Measurements from ENCODE around the gene S100A1.
A peak's percentile ranks its signal among the peaks of the same experiment; 100 is the strongest.

The S100A1 gene

DNA sequence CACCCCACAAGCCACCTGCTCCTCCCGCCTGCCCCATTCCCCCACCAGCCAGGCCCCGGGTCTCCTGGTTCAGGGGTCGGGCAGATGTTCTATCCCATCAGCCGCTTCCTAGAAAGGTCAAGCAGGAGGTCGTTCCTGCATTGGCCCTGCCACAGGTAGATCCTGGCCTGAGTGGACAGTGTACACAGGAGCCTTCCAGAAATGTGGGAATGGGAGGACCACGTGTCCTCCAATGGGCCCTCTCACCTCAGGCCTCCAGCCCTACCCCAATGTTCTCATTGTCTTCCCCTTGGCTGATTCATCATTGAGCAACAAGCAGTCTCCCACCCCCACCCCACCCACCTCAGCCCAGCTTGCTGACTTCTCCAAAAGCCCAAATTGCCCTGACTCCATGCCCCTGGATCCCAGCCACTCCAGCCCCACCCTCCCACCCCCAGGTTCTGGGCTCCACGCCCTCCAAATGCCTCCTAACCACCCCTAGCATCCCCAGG is 17.4 kb upstream of the S100A1 start:
- no peak for DNase-seq

DNA sequence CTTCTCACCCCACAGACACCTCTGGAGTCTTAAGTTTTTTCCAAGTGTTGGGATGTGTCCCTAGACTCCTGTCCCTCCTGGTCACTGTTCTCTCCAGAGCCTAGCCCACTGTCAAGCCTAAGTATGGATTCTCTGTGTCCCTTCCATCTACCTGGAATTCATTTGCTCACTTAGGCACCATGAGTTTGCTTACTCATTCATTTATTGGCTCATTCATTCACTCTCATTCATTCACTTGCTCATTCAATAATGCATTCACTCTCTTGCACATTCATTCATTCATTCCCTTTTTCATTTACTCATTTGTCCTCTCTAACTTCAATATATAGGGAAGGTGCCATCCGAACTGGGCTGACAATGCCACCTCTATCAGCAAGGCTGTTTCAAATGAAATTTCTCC is 16.9 kb upstream of the S100A1 start:
- DNase-seq, result no peak

DNA sequence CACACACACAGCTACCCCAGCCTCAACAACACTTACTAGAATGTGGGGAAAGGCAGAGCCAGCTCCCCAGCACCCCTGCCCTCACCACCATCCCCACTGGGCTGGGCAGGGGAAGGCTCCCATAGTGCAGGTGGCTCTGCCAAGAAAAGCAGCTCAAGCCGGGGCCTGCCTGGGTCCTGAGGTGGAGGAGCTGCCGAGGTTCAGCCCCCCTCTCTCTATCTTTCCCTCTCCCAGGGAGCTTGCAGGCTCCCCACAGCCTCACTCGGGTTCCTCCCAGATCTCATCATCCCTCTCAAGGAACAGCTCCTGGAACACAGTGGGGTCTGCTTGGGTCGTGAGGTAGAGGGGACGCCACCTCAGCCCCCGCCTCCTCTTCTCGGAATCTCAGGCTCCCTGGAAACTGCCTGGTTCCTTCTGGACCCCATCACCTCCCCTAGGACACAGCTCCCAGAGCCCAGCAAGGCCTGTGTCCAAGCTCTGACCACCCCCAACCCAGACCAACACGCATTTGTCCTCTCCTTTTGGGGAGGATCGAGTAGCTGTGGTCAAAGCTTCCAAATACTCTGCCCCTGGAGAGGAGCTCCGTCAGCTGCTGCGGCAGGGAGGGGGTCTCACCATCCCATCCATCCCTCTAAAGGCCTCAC is 16.0 kb upstream of the S100A1 start:
- DNase-seq, result no peak

DNA sequence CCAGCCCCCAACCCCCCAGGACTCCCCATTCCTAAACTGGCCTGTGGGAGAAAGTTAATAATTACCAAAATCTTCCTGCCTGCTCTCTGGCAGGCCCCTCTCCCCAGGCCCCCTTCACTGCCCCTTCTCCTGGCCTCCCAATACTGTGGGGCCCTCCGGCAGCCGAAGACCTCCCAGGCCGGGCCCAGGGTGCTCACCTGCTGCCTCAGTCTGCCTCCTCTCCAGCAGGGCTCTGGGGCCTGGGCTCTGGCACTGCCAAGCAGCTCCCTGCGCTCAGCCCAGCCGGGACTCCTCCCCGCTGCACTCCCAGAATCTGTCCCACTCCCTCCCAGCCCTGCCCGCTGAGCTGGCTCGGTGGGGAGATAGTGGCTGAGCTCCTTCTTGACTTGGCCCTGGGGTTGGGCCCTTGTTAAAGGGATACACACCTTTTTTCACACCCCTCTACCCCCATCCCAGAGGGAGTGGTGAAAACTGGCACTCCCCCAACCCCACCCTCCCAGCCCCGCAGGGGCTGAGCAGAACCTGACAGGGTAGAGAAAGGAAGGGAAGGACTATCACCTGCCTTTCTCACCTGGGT is 15.4 kb upstream of the S100A1 start, which contains the start of gene S100A16:
Gene S100A16 (minus strand): TSS at position 383 of the 577 bp plus-strand sequence. CDS start 4,986 bp downstream, outside the sequence.
- DNase-seq, result no peak

DNA sequence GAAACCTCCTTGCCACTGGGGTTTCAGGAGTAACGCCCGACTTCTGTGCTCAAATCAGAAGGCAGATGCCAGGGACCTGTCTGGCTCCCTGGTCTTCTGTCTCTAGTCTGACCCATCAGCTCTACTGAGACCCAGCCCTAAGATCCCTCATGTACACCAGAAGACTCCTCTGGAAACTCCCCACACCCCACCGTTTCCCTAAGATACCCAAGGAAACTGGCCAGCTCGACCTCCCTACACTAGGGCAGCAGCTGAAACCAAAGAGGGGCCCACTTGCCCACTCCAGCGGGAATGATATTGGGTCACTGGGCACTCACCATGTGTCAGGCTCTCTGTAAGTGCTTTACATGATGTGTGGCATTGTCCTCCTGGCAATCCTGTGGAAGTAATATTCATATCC is 14.8 kb upstream of the S100A1 start:
- DNase-seq, result no peak

DNA sequence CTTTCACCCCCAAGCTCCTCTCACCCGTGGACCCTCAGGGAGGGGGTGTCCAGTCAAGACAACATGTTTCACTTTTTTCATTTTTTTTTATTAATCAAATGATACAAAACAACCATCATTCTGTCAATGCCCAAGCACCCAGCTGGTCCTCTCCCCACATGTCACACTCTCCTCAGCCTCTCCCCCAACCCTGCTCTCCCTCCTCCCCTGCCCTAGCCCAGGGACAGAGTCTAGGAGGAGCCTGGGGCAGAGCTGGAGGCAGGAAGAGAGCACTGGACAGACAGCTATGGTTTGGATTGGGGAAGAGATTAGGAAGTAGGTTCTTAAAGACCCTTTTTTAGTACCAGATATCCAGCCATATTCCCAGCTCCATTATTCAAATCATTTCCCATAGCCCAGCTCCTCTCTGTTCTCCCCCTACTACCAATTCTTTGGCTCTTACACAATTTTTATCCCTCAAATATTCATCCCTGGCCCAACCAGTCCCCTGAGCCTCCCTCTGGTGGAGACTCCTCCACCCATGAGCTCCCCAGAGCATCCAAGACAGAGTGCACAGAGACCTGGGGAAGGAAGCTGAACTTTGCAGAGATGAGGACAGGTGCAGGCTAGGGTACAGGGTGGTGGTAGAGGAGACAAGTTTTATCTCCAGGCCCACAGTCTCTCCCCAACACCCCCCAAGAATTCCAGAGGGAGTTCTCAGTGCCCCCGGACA is 13.9 kb upstream of the S100A1 start:
- DNase-seq, result no peak

DNA sequence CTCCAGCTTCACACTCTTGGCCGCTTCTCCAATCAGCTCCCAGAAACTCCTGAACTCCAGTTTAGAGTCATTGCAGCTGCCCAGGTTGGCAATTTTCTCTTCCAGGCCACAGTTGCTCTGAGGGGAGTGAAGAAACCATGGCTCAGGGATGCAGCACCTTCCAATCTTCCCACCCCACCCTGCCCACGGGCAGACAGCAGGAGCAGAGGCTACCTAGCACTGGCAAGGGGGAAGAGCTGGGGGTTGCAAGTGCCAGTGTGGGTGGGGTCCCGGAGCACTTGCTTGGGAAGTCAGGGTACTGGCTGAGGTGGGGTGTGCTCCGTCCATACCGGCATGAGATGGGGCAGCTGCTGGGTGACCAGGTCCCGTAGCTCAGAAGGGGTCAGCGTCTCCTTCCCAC is 13.3 kb upstream of the S100A1 start:
- DNase-seq, result no peak

DNA sequence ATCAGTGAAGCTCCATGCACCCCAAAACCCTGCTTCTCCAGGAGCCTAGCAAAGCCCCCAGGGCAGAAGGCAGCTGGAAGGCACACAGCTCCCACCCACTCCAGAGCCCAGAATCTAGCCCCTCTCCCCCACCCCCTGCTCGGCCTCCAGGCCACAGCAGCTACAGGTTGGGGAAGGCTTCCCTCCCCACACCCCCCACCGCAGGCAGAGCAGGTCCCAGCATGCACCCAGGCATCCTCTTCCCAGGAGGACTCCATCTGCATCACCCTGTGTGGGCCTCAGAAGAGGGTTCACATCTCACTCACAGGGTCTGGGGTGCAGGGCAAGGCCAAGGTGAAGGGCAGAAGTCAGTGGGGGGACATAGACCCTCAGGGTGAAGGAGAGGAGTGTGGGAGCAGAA is 12.8 kb upstream of the S100A1 start:
- no peak for DNase-seq

DNA sequence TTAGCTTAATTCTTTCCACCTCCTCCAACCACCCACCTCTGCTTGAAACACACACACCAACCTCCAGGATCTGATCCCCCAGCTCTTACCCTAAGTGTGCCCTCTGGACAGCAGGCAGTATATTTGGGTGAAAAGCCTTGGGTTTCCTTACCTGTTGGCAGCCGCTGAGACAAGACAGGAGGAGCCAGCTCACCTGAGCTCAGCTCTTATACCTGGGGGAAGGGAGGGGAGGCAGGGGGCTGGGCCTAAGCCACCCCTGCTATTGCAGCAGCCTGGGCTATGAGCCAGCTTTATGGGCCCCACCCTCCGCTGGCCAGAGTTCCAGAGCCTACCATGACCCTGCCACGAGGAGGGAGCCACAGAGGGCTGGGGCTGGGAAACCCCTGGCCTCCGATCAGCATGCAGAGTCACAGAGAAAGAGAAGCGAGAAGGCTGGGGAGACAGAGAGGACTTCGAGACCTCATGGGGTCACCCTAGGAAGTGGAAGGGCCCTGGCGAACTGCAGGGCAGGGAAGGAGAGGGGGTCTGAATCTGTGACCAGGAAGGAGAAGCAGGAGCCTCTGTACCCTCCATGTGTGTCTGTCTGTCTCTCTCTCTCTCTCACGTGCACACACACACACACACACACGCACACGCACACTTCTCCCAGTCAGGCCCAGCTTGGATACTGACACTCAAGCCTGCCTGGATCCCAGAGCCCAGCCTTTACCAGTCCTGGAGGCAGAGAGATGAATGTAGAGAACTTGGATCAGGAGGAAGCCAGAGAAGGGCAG is 11.9 kb upstream of the S100A1 start, which contains the start of gene S100A14:
Gene S100A14 (minus strand): TSS at position 182 of the 773 bp plus-strand sequence. CDS start 467 bp downstream, outside the sequence.
- DNase-seq, result no peak

DNA sequence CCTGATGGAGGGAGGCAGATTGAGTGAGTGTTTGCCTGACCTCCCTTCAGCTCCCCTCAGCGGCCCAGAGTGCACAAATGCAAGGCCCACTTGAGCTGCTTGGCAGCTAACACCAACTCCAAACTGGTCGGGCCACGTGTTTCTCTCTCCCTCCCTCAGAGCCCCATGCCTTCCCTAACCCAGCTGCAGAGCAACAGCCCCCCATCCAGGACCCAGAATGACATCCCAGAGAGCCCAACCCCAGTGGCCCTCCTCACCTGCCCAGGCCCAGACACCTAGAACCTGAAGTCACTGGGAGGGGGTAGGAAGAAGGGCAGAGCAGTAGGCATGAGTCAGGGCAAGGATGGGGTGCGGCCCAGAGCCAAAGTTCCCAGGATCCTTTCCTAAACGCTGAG is 11.3 kb upstream of the S100A1 start:
- DNase-seq, result no peak

DNA sequence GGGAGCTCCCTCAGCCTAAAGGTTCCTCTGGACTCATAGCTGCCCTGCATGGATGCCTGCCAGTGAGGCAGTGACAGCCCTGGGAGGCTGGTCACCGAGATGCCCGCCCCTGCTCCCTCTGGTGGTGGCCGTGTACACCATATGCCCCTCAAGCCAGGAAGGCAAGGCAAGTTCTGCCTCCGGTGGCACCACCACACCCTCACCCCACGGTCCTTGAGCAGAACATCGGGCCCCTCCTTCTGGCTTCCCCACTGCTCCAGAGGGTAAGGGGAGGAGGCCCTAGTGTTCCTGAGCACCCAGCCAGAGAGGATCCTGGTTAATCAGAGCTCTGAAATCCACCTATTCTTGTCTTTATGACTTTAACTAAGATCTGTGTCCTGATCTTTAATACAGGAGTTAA is 10.6 kb upstream of the S100A1 start:
- peak; percentile 74 for DNase-seq

DNA sequence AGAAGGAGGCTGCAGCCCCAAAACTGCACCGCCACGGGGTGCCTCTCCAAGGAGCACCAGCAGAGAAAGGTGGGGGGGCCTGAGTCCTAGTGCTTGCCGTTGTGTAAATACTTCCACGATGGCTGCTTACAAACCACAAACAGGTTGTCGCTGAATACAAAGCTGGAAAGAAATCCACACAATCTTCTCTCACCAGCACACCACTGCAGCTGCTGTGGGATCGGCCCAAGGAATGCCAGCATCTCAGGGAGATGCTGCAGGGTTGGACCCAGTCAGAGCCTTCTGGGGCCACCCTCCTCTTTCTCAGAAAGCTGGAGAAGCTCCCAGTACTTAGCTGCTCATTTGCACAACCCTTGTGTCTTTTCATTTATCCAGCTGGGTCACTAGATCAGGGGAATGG is 9.1 kb upstream of the S100A1 start:
- no peak for DNase-seq

DNA sequence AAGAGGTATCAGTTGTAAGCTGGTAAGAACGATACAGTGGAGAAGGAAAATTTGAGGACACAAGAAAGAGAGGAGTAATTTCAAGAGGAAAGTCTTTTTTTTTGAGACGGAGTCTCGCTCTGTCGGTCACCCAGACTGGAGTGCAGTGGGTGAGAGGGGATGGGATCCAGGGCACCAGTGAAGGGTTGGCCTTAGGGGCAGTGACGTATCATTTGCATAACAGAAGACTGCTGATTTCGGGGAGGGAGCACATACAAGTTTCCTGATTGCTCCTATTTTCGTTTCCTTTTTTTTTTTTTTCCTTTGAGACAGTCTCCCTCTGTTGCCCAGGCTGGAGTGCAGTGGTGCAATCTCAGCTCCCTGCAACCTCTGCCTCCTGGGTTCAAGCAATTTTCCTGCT is 5.1 kb upstream of the S100A1 start:
- no peak for DNase-seq

DNA sequence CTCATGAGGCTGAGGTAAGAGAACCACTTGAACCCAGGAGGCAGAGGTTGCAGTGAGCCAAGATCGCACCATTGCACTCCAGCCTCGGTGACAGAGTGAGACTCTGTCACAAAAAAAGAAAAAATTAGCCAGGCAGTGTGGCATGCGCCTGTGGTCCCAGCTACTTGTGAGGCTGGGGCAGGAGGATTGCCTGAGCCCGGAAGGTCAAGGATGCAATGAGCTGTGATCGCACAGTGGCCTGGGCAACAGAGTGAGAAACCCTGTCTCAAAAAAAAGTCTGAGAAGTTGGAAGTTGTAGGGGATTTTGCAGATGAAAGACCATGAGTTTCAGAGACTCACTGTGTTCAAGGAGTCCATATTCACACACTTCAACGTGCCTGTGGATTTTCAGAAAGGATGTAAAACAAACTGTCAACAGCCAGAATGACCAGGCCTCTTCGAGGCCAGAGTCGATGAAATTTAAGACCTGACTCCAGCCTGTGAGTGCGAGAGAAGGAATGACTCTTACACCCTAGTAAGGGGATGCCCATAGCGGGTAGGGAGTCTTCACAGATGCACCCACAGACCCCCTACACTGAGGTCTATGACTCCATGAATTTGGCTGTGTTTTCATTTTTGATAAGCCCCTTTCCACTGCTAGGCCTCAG is 3.1 kb upstream of the S100A1 start:
- DNase-seq, result no peak

DNA sequence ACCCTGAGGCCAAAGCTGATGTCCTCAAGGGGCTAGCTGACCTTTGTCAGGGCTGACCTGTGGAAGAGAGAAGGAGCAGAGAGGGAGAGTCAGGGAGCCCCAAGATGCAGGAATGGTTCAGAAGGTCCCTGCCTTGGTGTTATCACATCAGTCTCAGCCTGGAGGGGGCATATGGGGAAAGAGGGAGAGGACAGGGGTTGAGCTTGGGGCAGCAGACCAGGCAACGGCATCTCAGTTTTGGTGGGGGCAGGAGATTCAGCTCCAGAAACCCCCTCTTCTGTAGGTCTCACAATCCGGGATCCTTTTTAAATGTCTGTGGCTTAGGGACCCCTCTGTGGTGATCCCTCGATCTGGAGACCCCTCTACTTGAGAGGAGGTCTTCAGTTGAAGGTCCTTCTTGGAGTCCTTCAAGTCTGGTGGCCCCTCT is 1.7 kb upstream of the S100A1 start:
- no peak for DNase-seq

DNA sequence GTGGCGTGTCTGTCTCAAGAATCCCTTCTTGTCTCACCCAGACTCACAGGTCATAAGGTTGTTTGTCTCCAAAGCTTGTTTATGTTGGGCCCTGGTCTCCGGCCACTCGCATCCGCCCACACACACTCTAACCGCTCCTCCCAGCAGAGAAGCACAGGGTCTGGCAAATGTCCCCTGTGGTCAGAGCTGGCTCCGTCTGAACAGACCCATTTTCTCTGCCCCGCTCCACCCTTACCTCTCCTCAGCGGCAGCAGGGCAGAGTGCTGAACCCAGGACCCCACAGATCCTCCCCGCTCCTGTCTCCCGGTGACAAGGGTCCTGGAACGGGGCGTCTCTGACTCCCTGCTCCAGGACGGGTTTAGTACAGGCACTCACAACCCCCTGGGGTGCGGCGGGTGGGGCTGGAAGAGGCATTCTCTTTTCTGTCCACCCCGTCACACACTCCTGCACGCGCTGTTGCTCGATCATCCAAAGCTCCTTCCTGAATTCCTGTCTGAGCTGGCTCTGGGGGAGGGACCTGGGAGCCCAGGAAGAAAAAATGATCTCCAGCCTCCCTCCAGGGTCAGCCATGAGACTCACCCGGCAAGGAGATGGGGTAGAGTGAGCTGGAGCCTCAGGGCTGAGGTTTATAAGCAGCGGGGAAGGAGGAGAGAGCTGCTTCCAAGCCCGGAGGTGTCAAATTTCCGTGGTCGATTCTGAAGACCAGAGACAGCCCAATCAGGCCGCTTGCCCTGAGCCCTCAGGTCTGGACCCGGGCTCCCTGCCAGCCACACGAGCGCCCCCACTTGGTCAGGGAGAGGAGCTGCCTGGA is 1.1 kb upstream of the S100A1 start, which contains the start of gene S100A13:
Gene S100A13 (minus strand): TSS at position 602 of the 811 bp plus-strand sequence. CDS start 1,033 bp downstream, outside the sequence.
- DNase-seq, result peak; percentile 91

DNA sequence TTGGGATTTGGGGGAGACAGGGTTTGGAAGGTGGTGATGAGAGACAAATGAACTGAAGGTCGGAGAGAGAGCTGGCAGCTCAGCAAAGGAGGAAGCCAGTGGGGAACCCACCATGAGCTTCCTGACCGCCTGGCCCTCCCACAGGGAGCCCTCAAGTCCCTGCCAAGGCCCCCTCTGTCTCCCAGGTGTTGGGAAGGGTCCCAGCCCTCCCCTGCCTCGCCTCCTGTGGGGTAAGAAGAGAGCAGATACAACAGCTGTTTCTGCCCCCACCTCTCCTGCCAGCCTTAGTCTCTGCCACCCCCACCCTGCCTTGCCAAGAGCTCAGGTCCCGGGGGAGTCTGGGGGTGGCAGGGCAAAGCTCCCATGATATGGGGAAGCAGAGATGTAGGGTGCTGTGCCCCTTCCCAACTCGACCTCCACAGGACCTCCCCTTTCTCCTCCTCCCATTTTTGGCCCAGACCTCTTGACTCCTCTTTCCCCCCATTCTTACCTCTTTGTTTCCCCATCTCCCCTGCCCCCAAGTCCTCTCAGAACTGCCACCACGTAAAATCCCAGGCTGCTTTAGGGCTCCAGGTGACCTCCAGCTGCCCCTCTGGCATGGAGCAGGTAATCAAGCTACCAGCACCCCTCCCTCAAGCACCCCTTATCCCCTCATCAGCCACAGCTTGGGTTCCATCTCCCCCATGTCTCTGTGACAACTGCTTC is 556 bp downstream of the S100A1 start:
- DNase-seq, result no peak

DNA sequence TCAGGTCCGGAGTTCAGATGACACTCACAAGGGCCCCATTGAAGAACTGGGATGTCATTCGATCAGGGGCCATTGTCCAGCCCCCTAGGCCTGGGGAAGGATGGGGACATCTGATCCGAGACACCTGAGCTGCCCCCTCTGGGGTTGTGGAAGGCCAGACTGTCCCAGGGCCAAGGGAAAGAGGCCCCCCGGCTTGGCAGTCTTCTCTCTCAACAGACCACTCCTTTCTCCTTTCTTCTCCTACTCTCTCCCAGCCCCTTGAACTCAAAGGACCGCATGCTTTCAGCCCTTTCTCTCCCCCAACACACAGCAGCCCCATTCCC is 1.1 kb downstream of the S100A1 start:
- no peak for DNase-seq

DNA sequence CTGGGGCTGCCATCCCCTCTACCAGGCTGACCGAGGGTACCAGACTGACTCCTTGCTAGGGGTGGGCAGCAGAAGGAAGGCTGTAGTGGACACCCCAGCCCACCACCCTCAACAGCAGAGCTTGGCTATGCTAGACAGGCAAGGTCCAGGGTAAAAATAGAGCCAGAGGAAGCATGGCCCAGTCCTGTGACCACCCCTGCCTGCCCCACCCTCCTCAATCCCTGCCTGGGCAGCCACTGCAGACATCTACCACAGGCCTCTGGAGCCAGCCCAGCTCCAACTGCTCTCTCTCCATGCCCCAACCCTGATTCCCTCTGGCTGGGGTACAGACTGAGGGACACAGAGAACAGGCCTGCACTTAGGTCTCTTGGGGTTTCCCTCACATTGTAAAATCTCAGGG is 1.7 kb downstream of the S100A1 start:
- DNase-seq, result no peak

DNA sequence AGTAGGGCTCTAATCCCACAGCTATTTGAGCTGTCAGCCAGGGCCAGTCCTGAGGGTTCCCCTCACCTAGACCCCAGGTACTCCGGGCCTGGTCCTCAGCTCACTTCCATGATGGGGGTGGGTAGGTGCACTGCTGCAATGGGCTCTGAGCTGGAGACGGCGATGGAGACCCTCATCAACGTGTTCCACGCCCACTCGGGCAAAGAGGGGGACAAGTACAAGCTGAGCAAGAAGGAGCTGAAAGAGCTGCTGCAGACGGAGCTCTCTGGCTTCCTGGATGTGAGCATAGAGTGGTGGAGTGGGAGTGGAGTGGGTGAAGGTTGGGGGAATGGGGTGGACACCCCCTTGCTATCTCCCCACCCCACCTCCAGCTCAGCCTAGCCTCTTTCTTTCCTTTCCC is 2.1 kb downstream of the S100A1 start:
- no peak for DNase-seq

Measured in SHP77 treated with DMSO at 0.1 percent for 48 hours (cell line).